Measurements from ENCODE around the gene ADORA1. TPM values are rescaled to one million over a fixed set of nuclear protein-coding genes. Genes with fewer than 3 reads are reported as not detected.
A peak's percentile ranks its signal among the peaks of the same experiment; 100 is the strongest.

The ADORA1 gene
- total RNA-seq, 1 donor from 2014 or later: 4.1 TPM

DNA sequence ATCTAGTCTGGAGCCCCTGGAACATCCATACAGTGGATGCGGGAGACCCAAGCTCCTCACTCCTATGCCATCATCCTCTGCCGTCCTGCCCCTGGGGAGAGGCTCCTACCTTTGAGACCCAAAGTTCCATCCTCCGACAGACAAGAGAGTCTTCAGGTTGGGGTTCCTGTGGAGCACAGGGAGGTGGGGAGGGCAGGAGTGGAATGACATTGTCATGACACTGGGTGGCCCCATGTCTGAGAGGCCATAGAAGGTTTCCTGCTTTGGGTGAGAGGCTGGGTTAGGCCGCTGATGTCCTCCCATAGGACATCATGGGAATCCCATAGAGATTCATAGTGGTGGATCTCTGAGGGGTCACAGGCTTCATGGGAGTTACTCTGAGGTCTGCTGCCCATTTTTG, 56.9 kb downstream of the ADORA1 start:
- intact Hi-C loops (cut with DNase I): no loop called here
- DNase-seq: no peak
- Histone ChIP-seq H3K27me3 (ENCODE audit: low read depth) (no peaks in the 10 kb centered on the region), H3K9me3 (no peaks in the 10 kb centered on the region), H3K4me1 (peaks cover 14% of the 10 kb centered on the region), H3K36me3 (no peaks in the 10 kb centered on the region), H3K27ac (no peak overlapping the region), H3K4me3 (no peak overlapping the region)
- no peak for TF ChIP-seq CTCF (IDR thresholded peaks at IDR 0.05)
- ATAC-seq: no peak

DNA sequence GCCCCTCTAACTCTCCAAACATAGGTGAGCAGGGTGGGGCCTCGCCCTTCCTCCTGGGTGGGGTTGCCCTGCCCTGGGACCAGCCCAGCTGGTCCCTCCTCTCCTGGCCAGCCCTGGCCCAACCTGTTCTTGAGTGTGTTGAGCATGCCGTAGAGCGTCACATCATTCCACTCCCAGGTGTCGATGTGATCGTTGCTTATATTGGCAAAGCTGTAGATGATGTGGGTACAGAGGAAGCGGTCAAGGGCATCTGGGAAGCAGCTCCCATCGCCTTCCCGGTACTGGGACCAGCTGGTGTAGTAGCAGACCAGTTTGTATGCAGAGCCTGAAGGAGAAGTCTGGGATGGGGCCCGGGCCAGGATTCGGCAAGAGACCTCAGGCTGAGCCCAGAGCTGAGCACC, 57.5 kb downstream of the ADORA1 start:
- DNase-seq: no peak
- H3K9me3 ChIP-seq: no peaks in the 10 kb centered on the region
- peaks cover 14% of the 10 kb centered on the region for H3K4me1 ChIP-seq
- no peaks in the 10 kb centered on the region for H3K27me3 ChIP-seq (ENCODE audit: low read depth)
- H3K36me3 ChIP-seq: no peaks in the 10 kb centered on the region
- no peak for ATAC-seq
- intact Hi-C loops (cut with DNase I): no loop called here
- TF ChIP-seq CTCF (IDR thresholded peaks at IDR 0.05): no peak
- H3K4me3 ChIP-seq: no peak overlapping the region
- no peak overlapping the region for H3K27ac ChIP-seq

DNA sequence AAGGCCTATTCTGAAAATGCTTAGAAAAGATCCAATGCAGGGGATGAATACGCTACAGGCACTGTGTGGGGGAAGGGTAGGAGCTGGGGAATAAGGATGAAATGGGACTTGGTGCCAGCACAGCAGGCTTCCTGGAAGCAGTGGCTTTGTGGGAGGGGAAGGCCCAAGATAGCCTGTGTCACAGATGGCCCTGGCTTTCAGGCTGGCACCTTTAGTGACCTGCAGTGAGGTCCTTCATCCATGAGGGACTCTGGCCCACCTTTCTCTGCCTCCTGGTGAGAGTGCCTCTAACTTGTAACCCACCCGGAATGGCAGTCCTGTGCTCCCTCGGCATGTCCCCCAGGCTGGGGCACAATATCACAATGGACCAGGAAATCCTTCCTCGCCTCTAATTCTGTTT, 58.1 kb downstream of the ADORA1 start:
- no peak overlapping the region for H3K4me3 ChIP-seq
- intact Hi-C loops (cut with DNase I): no loop called here
- ATAC-seq (no peak), DNase-seq (no peak)
- H3K9me3 ChIP-seq: no peaks in the 10 kb centered on the region
- H3K36me3 ChIP-seq: no peaks in the 10 kb centered on the region
- H3K27ac ChIP-seq: no peak overlapping the region
- no peak for TF ChIP-seq CTCF (IDR thresholded peaks at IDR 0.05)
- peaks cover 14% of the 10 kb centered on the region for H3K4me1 ChIP-seq
- H3K27me3 ChIP-seq (ENCODE audit: low read depth): no peaks in the 10 kb centered on the region

DNA sequence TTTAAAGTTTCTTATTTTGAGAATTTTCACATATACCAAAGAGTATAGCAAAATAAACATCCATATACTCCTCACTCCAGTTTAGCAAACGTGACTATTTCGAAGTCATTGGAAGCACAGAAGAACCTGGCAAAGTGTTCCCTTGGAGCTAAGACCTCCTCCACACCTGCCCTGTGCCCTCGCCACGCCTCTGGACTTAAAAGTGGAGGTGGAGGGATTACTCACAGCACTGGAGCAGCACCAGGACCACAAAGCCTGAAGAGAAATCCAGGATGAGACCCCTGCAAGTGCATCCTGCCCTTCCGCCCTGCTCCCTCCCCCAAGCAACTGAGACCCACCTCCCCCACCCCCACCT, 58.5 kb downstream of the ADORA1 start:
- peaks cover 14% of the 10 kb centered on the region for H3K4me1 ChIP-seq
- H3K4me3 ChIP-seq: no peak overlapping the region
- intact Hi-C loops (cut with DNase I): no loop called here
- H3K9me3 ChIP-seq: no peaks in the 10 kb centered on the region
- no peak for DNase-seq
- peak overlapping the region; percentile 31 for H3K27ac ChIP-seq
- H3K27me3 ChIP-seq (ENCODE audit: low read depth): no peaks in the 10 kb centered on the region
- TF ChIP-seq CTCF (IDR thresholded peaks at IDR 0.05): no peak
- H3K36me3 ChIP-seq: no peaks in the 10 kb centered on the region
- ATAC-seq: peak in 1 of 2 donors; percentile 27

DNA sequence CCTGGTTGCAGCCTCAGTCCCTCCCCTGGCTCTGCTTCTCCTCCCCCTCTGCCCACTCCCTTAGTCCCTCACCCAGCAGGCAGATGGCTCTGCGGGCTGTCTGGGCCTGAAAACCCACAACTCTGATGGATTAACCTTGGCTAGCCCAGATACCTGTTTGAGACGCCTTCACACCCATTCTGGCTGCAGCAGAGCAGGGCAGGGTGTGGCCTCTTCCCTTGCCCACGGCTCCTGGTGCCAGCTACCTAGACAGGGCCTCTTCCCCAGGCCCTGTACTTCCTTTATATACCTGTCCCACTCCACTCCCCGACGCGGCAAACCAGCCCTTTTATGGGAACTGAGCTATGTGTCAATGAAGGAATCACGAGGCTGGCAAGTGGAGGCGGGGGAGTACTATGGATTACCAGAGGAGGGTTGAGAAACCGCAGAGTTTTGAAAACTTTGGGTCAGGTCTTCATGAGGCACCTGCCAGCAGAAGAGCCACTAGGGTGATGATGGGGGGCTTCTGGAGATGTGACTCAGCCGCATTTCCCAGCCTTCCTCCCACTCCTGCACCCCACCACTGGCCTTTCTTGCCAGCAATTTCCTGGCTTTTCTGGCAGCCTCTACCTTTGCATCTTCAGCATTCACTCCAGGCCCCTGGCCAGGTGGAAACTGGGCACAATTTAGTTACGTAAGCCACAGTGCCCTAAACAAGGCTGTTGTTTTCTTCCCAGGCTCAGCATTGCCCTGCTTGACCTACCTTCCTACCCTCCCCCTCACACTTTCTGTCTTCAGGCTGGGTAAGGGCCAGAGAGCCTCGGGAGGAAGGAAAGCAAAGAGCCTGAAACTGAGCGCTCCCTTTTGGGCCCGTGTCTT, 59.1 kb downstream of the ADORA1 start, which contains the start of gene CHI3L1:
TSS of gene CHI3L1 (minus strand) at position 259 of the 858 bp plus-strand sequence. CDS start at position 178, 81 bp downstream.
- intact Hi-C loops (cut with DNase I): no loop called here
- no peak for TF ChIP-seq CTCF (IDR thresholded peaks at IDR 0.05)
- no peaks in the 10 kb centered on the region for H3K27me3 ChIP-seq (ENCODE audit: low read depth)
- DNase-seq (peak; percentile 79), ATAC-seq (peak; percentile 70 to 87)
- H3K36me3 ChIP-seq: no peaks in the 10 kb centered on the region
- H3K27ac ChIP-seq: peak within 1 kb of the TSS; percentile 31
- no peaks in the 10 kb centered on the region for H3K9me3 ChIP-seq
- H3K4me1 ChIP-seq: peaks cover 14% of the 10 kb centered on the region
- no peak within 1 kb of the TSS for H3K4me3 ChIP-seq

Measured in lower lobe of right lung (tissue), 2 donors.